ENCODE measurements around the gene NRBF2.

NRBF2 gene

DNA sequence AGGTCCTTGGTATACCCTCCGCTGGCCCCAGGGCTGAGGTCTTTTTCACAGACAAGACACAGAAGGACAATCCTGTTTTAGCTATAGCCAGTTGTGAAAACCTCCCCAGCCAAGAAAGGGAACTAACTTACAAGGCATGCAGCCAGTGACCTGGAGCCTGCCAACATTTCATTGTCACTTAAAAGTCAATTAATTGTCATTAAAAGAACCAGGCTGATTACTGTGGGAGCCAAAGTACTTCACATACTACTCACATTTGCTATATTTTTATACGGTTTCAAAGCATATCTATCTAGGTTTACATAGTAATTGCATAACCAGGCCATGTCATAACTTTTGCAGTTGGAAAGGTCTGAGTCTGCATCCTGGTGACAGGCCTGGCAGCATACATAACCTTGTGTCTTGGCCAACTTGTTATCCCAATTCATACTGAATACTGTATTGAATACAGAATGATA, 31.1 kb downstream of the NRBF2 start:
- peak; percentile 45 for DNase-seq (ENCODE audit: low read depth)

DNA sequence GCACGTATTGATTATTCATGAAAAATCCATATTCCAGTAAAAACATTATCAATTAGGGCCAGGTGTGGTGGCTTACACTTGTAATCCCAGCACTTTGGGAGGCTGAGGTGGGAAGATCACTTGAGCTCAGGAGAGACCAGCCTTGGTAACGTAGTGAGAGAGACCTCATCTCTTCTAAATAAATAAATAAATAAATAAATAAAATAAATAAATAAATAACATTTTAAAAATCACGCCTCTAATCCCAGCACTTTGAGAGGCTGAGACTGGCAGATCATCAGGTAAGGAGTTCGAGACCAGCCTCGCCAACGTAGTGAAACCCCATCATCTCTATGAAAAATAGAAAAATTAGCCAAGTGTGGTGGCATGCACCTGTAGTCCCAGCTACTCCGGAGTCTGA, 32.1 kb downstream of the NRBF2 start:
- DNase-seq (ENCODE audit: low read depth): no peak

DNA sequence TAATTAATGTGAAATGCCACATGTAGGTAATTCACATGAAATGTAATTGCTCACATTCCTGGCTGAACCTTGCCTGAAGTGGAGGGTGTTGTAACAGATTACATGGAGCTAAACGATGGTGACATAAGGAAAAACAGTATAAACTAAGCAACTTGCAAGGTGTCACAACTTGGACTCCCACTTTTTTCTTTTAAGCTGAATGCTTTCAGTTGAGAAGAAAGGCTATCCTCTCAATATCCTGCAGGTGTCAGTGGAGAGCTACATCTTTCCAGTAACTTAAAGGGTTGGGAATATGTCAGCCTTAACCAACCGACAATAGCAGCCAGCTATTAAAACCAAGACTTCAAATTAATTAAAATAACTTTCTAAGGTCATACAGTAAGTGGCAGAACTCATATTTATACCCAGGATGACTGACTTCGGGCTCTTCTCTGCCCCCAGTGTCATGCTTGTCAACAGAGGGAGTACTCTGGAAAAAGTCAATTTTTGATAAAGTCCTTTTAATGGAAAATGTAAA, 33.7 kb downstream of the NRBF2 start:
- peak; percentile 84 for DNase-seq (ENCODE audit: low read depth)

DNA sequence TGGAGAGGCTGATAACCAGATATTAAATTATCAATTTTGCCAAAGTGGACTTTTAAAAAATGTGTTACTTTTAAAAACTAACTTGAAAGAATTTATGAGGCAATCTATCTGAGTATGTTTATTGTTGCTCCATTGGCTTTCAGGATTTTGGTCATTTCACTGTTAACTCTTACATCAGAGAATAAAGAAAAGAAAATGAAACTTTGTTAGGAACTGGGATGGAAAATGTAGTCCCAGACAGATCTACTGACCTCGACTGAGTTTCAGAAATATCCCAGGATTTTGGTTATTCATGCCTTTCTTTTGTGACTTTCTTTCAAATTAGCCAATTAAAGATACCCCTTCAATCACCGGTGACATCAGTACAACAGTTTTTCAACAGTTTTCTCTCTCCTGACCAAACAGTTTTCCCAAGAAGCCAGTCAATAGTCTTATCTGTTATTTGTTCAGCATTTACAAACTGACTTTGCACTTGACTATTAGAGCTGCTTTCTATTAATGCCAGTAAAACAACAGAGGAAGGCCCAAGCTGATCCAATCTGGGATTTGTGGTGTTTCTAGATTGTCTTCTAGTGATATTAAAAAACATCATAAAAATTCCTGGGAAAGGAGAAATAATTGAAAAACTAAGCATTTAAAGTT, 35.8 kb downstream of the NRBF2 start:
- DNase-seq (ENCODE audit: low read depth): no peak

DNA sequence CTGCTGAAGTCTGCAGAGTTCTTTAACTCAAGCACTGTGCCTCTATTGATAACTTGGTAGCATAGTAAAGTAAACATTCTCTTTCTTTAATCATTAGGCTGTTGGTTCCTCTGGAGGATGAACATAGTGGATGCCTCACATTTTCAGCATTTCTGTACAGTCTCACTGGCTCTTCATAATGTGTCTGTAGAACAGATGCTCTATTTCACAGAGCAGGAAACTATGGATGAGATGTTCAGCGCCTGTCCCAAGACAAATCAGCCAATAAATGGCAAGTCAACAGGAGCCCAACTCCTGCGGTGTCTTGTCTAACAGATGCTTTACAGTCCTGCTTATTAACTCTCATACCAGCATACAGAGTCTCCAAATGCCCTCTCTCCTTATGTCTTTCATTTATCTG, 36.5 kb downstream of the NRBF2 start:
- no peak for DNase-seq (ENCODE audit: low read depth)

DNA sequence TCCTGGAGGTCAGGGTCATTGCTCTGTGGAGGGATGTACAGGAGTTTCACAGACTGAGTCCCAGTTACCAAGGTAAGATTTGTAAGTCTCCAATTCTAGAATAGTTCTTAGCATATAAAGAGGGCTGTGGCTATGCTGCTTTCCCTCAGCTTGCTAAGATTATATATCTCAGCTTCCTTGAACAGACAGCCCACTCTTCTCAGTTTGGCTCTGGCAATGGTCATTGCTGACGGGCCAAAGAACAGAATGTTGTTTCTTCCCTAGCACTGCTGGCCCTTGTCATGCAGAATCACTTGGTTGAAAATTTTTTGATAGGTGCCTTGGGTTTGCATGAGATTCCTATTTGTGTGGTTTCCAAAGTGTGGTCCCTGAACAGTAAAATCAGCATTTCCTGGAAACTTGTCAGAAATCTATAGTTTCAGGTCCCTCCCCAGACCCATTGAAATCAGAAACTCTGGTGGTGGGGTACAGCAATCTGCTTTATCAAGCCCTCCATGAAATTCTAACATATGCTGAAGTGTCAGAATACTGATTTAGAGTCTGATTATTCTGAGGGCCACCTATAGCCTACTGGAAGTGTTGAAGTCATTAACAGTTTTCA, 38.2 kb downstream of the NRBF2 start:
- DNase-seq (ENCODE audit: low read depth): no peak

DNA sequence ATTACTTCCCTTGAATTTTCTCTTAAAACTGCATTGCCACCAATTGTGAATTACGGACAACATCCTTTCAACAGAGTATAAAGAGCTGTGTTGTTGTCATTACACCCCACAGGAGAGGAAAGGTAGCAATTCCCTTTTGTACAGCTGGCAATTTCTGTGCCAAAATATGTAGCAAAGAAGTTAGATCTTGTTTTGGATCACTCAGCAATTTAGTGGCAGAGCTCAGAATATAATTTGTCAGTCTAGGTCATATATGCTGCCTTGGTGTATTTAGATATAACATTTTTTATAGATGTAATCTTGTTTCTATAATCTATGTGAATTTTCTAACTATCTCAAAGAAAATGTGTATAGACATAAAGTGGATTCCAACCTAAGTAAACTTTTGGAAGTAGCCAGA, 38.8 kb downstream of the NRBF2 start:
- no peak for DNase-seq (ENCODE audit: low read depth)

DNA sequence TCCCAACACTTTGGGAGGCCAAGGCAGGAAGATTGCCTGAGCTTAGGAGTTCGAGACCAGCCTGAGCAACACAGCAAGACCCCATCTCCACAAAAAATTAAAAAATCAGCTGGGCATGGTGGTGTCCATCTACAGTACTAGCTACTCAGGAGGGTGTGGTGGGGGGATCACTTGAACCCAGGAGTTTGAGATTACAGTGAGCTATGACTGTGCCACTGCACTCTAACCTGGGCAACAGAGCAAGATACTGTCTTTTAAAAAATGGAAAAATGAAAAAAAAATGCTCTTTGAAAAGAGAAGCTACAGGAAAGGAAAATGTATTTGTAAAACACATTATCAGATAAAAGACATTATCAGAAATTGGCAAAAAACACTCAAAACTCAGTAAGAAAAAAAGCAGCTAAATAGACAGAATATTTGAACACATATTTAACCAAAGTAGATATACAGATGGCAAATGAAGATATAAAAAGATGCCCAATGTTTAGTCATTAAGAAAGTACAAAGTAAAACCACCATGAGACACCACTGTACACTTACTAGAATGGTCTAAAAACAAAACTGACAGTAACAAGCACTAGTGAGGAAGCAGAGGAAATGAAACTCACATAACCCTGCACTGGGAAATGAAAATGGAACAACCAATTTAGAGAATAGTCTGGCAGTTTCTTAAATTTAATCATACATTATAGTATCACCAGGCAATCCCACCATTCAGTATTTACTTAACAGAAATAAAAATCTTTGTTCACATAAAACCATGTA, 40.5 kb downstream of the NRBF2 start:
- no peak for DNase-seq (ENCODE audit: low read depth)

DNA sequence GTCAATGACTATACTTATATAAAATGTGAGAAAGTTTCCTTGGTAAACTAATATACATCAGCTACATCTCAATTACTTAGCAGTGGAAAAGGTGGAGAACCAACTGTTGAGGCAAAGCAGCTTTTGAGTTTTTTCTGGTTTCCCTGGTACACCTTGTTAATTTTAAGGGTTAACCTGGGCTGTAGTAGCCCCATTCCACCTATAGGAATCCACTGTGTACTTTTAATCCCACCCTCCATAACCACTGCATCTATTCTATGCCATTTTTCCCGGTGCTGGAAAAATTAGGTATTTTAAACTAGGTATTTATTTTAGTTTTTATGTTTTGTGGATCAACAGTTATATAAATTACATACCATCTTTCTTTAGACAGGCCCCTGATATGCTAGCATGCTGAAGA, 42.4 kb downstream of the NRBF2 start:
- DNase-seq (ENCODE audit: low read depth): no peak

DNA sequence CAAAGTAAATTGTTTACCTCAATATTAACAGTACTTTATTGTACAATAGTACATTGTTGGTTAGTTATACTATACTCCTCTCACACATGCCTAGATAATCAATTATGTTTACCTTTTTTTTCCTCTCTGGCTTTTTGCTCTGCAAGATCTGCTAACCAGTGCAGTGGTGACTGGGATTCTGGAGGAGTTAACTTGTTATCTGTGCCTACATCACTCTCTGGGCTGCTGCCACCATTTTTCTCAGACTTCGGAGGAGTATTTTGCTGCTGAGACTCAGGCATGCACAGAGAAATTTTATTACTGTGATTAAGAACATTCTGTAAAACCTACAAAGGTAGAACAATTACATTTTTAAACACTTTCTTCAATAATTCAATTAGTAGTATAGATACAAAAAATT, 59.7 kb downstream of the NRBF2 start:
- DNase-seq (ENCODE audit: low read depth): no peak

DNA sequence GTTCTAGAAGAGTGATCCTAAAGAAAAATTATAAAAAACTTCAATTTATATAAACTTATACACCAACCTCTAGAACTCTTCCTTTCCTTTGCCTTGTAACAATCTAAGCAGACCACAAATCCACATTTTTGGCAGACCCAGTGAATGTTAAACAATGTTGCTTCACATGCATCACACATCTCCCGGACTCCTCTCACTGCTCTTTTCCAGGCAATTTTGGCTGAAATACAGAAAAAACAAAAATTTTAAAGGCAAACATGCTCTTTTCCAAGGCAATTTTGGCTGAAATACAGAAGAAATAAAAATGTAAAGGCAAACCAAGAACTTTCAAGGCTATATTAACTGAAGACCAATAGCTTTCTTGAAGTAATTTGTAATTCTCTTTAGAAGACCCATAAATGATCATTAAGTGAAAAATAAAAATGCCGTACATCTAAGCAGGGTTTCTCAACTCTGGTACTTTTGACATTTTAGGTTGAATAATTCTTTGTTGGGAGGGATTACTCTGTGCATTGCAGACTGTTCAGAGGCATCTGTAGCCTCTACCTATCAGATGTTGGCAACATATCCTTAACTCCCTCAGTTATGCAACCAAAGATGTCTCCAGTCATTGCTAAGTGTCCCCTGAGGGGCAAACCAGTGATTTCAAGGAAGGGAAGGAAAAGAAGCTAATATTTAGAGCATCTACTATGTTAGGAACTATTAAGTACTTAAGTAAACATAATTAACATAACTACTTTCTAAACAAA, 64.4 kb downstream of the NRBF2 start:
- peak; percentile 88 for DNase-seq (ENCODE audit: low read depth)

DNA sequence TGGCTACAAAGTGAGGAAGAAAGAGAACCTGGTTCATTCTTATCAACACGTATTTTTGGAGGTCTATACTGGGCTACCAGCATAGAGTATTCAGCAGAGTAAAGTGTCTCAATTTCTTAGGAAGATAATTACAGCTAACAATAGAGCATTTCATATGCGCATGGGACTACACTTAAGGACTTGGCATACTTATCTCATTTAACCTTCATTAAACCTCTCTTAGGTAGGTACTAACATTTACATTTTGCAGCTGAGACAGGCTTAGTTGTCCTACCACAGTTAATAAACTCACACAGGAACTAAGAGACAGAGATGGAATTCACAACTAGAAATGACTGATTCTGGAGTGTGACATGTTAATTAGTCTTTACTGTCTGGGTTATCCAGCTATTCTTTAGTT, 66.6 kb downstream of the NRBF2 start:
- no peak for DNase-seq (ENCODE audit: low read depth)

DNA sequence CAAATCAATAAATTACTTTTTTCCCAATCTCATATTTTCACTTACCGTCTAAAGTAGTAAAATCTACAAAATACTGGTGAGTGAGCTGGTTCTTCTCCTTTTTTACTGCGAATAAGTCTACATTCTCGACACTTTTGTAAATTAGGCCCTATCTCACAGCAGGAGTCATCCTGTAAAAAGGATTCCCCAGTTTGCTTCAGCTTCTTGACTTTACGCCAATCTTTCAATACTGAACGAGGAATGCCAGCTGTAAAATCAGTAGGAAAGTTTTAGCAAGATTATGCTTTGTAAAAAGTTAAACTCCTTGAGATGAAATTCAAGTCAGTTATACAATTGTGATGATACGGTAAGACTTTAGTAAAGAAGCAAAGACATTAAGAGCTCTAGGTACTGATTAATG, 67.3 kb downstream of the NRBF2 start:
- DNase-seq (ENCODE audit: low read depth): no peak

DNA sequence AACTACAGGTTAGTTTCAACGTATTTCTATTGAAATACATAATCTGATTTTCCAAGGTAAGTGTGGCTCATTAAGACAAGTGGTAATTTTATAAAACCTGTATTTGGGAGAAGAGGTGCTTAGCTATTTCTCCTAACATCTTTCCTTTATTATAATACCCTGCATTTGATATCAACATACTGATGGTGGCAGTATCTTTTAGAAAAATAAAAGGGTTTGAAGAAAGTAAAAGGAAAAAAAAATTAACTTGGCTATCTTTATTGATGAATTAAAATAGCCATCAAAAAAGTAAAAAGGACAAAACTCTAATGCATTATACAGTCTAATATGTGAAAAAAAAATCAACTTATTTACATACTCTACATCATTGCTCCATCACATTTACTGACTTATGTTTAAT, 68.0 kb downstream of the NRBF2 start:
- no peak for DNase-seq (ENCODE audit: low read depth)

Data from iris pigment epithelial cell (primary cell).